NCI-H1417 treated with DMSO at 0.1 percent for 48 hours (cell line): Measurements from ENCODE around the gene IGFLR1.
A peak's percentile ranks its signal among the peaks of the same experiment; 100 is the strongest.

Experiments
- DNase-seq: peaks from one replicate; lab custom pipeline; 2025; lab: John Stamatoyannopoulos, UW

IGFLR1 gene

DNA sequence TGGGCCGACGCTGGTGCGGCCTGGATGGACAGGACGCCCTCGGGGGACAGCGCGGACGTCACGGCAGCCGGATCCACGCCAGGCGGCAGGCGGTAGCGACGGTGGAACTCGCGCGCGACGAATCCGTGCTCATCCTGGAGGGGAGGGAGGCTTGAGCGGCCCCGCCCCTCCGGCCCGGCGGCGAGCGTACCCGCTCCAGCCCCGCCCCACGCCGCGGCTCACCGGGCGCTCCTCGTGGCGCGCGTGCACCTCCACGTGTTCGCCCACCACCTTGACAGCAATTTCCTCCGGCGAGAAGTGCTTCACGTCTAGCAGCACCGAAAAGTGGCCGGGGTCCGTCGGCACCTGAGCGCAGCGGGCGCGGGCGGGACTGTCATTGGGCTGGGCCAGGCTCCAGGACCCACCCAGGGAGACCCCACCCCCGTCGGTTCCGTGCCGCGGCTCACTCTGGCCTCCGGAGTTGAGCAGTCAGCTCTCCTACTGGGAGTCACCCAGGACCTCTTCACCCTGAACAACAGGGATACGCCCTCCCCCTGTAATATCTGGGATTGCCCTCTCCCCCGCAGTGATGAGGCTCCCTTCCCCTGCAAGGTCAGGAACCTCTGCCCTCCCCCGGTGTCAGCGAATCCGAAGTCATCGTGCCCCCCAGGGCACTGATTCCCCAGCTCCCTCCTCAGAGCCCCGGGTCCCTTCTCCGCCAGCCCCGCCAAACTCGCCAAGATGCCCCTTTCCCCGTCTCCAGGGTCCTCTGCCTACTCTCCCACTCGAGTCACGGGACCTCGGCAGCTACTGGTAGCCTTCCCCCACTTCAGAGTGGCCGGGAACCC lies 13.5 kb upstream of the IGFLR1 start:
- DNase-seq = no peak

DNA sequence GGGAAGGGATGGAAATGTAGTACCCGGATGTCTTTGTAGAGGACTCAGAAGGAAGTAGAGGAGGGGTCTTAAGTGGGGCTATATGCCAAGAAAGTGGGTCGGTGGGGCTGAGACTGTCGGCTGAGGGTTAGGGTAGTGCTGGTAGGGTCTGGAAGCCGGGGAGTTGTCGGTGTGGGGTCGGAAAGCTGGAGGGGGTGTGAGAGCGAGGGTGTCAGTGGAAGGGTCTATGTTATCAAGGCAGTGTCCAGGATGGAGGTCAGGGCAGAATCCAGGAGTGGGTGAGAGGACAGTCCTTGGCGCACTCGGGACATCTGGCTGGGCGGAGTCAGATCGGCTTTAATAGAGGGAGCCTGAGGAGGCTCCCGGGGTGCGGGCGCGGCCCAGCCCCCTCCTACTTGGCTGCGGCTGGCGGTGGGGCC lies 12.9 kb upstream of the IGFLR1 start:
- DNase-seq = no peak

DNA sequence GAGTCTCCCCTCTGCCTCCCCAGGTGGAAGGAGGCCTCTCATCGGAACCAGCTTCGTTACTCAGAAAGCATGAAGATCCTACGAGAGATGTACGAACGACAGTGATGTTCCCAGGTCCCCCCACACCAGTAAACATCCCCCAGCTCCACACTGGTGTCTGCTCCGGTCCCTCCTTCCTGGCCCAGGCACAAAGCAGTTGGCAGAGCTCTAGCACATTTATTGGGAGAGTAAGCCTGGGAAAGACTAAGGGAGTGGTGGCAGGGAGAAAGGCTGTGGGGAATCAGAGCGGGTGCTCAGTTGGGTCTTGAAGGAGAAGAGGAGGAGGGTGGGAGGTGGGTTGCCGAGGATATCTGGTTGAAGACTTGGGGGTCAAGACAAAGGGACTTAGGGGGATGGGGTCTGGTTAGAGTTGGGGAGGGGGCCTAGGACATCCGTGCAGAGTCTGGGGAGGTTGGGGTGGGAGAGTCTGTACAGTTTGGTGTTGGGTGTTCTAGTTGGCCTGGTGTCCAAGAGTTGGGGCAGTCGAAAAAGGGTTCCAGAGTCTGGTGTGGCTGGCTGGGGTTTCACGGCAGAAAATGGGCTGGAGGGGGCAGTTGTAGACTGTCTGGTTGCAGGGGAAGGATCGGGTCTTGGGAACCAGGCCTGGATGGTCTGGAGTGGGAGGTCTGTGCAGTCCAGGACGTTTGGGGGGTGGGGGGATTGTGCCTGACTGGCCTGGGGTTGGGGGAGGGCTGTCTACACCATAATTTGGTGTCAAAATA lies 12.3 kb upstream of the IGFLR1 start:
- no peak for DNase-seq

DNA sequence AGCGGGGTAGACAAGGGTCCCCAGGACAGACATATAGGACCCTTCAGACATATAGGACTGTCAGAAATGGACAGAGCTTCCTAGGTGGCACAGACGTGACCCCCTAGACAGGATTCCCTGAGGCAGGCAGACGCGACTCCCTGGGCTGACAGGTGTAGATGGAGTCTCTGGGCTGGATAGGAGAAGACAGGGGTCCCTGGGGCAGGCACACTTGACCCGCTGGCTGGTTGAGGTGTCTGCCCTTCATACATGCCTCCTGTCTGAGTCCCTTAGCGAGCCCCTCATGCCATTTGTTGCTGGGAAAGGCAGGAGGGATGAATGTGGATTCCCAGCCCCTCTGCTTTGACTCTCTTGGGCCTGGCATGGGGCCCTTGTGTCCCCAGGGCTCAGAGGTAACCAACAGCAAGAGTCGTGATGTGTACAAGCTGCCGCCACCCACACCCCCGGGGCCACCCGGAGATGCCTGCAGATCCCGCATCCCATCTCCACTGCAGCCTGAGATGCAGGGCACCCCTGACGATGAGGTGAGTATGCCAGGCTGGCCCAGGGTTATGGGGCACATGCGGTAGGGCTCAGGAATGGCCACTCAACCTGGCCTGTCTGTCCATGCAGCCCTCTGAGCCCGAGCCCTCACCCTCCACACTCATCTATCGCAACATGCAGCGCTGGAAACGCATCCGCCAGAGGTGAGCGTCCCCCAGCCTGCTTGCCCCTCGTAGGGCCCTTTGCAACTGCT lies 11.6 kb upstream of the IGFLR1 start:
- DNase-seq = no peak

- DNase-seq = no peak
Observed at GRCh38 chr19:35752746-35753350, 10.6 kb upstream of the IGFLR1 start.

- DNase-seq = no peak
Observed at GRCh38 chr19:35751839-35752745, 9.8 kb upstream of the IGFLR1 start.

GRCh38 chr19:35750167-35750566 lies 7.9 kb upstream of the IGFLR1 start:
- DNase-seq = no peak

GRCh38 chr19:35748106-35749020 lies 6.1 kb upstream of the IGFLR1 start, which contains the start of gene LIN37:
Gene LIN37 (plus strand): TSS chr19:35748576. CDS start chr19:35748725, 149 bp downstream.
- peak; percentile 93 for DNase-seq

DNA sequence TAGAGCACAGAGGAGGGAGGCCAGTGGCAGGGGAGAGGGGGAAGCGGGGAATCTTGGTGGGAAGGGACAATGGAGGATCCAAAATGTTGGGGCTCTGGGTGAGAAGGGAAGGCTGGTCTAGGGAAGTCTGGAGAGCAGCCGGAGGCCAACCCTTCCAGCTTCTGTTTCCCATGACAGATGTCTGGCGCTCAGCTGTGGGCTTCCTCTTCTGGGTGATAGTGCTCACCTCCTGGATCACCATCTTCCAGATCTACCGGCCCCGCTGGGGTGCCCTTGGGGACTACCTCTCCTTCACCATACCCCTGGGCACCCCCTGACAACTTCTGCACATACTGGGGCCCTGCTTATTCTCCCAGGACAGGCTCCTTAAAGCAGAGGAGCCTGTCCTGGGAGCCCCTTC lies 4.3 kb upstream of the IGFLR1 start:
- DNase-seq = no peak

- no peak for DNase-seq
Observed at GRCh38 chr19:35746087-35746462, 3.8 kb upstream of the IGFLR1 start.

GRCh38 chr19:35745328-35746086 lies 3.3 kb upstream of the IGFLR1 start, which contains the start of the genes PSENEN and U2AF1L4:
Gene PSENEN (plus strand): TSS chr19:35745651. CDS start chr19:35745931, 280 bp downstream.
Gene U2AF1L4 (minus strand): TSS chr19:35745418. CDS start chr19:35745391, 27 bp downstream.
- peak; percentile 78 for DNase-seq

DNA sequence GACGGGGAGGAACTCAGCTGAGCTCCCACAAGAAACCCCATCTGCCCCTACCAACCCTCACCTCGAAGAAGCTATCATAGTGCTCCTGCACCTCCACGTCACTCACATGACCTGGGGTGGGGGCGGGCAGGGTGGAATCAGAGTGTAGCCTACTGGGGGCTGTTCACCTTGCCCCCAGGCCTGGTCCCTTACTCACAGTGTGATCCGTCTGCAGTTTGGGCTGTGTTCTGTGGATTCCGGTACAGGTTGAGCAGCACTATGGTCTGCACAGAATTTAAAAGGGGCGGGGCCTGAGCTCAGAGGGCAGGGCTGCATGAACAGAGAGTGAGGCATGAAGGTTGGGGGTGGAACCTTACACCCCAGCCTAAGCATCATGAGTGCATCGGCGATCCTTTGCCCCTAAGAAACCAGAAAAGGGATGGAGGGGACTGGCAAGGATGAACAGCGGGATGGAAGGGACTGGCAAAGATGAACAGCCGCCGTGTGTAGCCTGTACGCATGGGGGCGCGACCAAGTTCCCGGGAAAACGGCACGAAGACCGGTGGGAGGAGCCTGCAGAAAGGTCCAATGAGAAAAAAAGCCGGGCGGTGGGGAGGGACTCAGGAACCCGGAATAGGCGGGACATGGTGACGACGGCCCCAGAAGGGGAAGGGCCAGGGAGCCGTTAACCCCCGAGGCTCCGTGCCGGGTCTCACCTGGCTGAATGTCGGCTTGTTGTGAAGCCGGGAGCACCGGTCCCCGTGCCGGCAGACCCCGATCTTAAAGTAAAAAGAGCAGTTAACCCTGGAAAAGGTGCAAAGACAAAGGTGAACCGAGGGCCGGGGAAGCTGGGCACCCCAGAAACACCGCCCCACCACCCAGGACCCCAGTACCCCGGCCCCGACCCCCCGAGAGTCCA lies 2.4 kb upstream of the IGFLR1 start:
- peak; percentile 76 for DNase-seq

DNA sequence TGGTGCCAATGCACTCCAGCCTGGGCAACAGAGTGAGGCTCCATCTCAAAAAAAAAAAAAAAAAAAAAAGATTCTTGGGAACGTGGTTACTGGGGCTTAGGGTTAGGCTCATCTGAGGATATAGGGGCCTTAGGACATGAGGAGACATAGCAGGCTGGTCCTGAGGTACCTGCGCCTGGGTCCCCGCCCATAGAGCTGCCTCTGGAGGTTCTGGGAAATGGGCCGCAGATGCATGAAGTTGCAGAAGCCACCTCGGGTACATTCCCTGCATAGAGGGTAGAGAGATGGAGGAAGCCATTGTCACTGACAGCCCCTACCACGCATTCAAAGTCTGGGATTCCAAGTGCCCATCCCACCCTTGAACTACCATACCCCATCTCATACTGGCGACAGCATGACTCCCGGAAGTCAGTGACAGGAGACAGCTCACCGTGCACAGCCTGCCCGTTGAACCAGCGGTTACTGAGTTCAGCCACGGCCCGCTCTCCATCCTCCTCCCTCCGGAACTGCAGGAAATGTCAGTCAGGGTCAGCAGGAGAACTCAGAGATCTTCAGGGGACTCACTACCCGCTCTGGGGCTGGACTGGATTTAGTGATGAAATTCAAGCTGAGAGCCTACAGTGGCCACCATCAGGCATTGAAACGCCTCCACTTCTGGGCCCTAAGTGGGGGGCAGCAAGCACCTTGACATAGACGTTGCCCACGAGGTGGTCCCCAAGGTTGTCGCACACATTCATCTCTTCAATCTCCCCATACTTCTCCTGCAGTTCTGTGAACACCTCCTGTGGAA lies 1.6 kb upstream of the IGFLR1 start:
- no peak for DNase-seq

- DNase-seq = no peak
Observed at GRCh38 chr19:35741203-35741515, 1.1 kb downstream of the IGFLR1 start.

- DNase-seq = peak; percentile 88
Observed at GRCh38 chr19:35740423-35741202, 1.6 kb downstream of the IGFLR1 start.

DNA sequence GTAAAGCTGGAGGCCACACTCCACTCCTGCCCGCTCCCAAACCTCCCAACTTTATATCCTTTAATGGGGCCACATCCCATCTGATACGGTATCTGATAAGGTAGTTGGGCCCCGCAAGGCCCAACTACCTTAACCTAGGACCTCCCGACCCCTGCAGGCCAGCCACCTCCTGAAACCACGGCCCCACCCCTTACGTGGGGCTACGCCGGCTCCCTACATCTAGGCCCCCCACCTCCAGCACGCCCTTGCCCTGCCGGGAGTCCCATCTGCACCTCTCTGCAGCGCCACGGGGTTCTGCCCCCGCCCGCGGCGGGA lies 2.2 kb downstream of the IGFLR1 start:
- no peak for DNase-seq
